NCI-H345 treated with DMSO at 0.1 percent for 48 hours (cell line): ENCODE data around the gene RET.

Experiments used
- DNase-seq: peaks from one replicate; lab custom pipeline; 2025; ENCODE audit not compliant: unreplicated experiment; lab: John Stamatoyannopoulos, UW

The RET gene

DNA sequence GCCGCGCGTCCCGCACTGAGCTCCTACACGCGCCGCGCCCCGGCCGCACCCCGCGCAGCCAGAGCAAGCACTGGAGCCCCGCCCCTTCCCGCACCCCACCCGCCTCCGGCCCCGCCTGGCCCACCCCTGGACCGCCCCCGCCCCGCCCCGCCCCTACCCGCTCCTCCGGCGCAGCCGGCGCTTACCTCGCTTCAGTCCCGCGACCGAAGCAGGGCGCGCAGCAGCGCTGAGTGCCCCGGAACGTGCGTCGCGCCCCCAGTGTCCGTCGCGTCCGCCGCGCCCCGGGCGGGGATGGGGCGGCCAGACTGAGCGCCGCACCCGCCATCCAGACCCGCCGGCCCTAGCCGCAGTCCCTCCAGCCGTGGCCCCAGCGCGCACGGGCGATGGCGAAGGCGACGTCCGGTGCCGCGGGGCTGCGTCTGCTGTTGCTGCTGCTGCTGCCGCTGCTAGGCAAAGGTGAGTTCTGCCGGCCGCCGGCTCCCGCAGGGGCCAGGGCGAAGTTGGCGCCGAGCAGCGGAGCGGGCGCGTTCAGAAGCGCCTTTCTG is at the start of gene RET:
Gene RET, plus strand, starts transcription at position 194 of the 545 bp plus-strand sequence. Its CDS starts 190 bp downstream, at position 384.
- no peak for DNase-seq

DNA sequence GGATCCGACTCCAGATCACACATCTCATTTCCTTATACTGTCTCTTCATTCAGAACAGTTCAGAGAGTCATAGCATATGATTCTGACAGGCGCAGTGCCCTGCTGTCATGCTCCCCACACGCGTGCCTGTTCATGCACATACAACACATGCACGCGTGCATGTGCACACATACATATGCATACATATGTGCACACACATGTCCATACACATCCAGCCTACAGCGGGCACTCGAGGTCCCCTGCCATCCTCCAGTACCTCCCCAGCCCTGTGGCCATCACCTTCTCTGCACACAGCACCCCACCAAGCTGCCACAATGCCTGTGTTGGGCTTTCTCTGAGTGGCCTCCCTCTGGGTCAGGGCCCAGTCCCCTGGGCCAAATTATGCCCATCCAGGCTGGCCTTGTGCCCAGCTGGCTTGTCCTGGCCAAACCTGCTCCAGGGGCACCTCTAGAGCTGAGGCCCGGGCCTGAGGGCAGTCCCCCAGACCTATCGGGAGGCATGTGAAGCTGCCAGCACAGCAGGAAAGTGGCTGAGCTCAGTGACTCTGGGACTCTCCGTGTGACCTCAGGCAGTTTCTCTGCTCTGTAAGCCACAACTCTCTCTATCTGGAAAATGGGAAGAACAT is 49.4 kb upstream of the RET start:
- no peak for DNase-seq

DNA sequence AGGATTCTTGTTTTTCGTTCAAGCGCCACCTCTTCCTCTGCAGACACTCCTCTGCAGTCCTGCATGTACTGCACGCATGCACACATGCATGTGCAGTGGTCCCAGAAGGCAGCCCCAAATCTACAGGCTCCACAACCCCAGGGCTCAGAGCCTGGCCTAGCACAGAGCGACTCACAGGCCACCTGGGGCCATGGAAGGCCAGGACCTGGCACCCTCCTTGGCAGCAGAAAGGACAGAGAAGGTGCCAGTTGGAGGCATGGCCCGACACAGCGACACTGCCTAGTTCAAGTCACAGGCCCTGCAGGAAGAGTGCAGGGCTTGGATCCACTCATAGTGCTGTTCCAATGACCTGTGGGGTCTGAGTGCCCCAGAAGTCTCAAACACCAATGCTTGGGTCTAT is 48.7 kb upstream of the RET start:
- no peak for DNase-seq

DNA sequence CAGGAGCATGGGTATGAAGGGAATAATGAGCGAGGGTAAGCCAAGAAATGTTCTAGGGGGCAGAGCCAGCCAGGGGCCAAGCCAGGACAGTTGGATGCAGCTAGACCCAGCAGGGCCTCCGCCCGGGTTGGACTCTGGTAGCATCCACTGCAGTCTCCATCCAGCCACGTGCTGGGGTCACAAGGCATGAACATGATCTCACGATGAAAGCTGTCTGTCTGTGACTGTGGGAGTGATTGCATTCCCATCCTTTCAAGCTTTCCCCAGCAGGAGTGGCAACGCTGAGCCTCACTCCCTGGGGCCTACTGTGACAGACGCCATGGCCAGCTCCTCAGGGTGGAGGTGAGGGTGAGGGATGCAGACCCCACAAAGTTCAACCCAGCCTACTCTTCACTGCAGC is 47.8 kb upstream of the RET start:
- DNase-seq: no peak

DNA sequence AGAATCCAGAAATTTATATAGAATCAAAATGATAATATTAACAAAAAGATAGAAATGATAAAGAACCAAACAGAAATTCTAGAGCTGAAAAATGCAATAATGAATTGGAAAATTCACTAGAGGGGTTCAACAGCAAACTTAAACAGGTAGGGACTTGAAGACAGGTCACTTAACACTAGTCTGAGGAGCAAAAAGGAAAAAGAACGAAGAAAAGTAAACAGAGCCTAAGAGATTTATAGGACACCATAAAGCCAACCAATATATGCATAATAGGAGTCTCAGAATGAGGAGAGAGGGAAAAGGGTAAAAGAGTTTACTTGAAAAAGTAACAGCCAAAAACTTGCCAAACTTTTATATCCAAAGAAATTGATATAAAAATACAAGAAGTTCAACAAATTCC is 44.3 kb upstream of the RET start:
- no peak for DNase-seq

DNA sequence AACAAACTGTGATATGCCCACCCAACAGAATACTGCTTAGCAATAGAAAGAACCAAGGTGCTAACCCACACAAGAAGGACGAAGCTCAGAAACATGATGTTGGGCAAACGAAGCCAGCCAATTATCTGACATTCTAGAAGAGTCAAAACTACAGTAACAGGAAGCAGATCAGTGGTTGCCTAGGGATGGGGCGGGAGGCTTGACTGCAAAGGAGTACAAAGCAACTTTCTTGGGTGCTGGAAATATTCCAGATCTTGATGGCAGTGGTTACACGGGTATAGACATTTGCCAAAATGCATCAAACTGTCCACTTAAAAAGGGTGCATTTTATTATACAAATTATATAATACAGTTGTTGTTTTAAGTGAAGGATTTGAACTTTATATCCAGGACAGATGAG is 41.1 kb upstream of the RET start:
- no peak for DNase-seq

DNA sequence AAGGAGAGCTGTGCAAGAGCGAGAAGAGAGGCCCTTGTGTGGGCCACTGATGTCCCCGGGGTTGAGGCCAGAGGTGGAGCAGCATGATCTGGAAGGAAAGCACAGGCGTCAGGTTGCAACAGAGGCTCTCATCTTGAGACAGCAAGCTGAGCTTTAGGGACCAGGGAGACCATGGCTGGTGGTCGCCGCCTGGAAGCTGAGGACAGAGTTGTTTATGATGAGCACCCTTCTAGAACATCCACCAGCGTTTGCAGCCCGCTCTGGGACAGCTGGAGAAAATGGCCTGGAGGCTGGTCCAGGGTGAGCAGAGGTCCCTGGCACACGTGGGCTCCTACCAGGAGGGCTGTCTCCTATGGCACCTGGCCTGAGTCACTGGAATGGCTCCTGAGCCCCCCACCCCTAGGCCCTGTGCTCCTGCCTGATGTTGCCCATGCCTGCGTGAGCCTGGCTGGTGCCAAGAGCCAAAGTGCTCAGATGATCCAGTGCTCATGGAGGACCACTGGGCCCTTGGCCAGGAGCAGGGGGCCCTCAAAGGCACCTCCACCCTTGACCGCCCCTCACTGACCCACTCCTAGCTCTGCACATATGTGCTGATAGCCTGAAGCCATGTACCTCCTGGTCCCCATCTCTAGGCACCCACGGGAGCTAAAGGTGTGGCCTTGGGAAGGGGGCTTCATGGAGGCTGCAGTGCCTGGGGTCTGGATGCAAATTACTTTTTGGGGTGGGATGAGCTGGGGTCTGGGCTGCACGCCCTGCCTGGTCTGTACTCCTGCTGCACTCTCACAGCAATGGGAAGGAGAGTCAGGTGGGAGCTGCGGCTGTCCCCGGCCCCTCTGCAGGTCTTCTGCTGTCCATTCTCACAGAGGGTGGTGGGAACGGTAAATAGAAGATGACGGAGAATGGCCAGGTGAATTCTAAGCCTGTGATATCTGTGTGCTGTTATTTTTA is 40.1 kb upstream of the RET start:
- DNase-seq: no peak

DNA sequence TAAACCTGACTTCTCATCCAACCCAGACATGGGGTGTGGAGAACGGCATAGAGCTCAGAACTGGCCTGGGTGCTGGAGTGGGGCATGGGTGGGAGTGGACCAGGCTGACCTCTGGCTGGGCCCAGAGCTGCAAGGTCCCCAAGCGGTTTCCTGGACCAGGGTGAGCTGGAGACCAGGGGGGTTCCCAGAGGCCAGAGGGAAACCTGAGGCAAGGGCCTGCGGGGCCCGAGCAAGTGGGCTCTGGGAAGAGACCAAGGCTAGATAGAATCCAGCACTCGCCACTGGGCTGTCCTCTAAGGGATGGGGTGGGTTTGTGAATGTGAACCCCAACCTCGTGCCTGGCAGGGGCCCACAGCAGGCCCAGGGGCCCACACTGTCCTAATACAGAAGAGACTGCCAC is 39.4 kb upstream of the RET start:
- no peak for DNase-seq

DNA sequence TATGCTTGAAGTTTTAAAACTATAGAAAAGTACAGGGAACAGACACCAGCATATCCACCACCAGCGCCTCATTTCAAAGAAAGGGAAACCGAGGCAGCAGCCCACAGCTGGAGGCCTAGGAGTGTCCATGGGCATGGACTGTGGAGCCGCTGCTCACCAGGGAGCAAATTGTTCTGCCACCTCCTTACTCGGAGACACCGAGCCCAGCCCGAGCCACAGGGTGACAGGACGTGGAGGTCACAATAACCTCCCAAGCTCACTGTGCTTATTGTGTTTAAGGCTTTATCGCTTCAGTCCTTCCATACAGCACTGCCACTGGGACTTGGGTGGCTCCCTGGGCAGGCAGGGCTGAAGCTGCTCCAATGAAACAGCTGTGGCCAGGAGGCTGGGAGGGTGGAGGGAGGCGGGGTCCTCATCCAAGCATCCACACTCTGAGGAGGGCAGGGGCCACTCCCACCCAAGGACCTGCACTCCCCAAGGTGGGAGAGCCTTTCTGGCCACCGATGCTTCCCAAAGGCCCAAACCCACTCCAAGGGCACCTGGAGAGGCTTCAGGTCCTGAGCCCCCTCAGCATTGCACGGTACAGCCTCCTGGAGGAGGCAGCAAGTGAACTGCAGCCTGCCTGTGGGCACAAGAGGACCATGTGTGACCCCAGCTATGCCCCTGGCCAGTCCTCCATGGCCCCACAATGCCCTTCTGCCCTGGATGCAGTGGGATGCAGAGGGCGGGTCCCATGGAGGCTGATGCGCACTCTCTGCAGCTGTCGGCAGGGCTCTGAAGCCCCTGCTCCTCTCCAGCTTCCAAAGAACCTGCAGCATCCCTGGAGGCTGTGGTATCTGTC is 38.7 kb upstream of the RET start:
- DNase-seq: no peak

DNA sequence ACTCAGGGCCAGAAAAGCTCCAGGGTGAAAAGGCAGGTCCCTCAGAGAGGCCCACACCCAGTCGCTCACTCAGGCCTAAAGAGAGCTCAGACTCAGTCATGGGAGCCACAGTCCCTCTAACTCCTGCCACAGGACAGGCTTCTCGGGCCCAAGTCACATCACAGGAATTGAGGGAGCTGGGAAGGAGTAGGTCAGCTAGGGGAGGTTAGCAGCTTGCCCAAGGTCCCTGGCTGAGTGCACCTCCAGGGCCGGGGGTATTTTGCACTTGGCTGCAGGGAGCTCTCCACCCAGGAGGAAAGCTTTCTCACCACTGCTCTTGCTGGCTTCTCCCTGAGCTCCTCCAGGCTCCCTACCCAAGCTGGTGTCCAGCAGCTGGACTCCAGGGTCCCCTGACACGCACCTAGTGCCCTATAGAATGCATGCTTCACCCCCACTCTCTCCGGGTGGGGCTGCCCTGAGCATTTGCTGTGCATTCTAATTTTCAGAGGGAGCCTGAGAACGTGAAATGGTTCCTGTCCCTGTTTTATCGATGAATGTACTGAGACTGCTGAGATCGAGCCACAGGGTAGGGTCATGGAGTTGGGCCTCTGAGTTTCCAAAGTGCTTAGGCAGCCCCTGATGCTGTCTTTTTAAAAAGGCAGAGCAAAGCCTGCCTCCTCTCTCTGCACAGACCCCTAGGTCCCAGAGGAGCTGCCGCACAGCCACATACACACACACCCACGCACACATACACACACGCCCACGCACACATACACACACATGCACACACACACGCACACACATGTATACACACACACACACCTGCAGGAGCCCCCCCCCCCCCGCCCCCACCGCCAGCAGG is 37.9 kb upstream of the RET start:
- DNase-seq: no peak

DNA sequence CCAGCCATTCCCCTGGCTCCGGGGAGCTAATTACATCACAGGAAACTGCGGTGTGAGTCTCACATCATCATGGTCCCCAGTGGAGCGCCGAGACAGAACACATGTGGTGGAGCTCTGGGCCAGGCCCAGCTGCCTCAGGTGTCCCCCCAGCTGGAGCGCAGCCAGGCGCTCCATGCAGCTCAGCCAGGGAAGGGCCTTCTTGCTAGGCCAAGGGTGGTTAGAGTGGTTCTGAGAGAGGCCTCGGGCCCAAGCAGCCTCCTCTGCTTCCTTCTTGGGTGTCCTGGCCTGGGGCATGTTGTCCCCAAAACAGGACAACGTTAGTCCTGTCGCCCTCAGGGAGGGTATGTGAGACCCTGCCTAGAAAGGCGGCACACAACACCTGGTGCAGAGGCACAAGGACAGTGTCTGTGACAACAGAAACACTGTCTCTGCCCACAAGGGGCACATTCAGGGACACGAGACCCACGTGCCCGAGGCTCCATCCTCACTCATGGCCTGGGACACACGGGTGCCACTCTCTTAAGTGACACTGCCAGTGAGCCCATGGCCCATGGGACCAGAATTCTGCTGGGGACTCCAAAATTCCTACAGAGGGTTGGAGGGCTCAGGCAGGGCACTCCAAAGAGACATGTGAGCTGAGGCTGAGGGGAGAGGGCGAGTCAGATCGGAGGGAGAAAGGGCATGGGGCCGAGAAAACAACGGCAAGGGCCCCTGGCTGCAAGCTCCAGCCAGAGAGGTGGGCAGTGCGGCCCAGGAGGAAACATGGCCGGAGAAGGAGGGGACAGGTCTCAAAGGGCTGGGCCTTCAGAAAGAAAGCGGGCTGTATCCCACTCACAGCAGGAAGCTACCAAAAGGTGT is 37.0 kb upstream of the RET start:
- DNase-seq: no peak

DNA sequence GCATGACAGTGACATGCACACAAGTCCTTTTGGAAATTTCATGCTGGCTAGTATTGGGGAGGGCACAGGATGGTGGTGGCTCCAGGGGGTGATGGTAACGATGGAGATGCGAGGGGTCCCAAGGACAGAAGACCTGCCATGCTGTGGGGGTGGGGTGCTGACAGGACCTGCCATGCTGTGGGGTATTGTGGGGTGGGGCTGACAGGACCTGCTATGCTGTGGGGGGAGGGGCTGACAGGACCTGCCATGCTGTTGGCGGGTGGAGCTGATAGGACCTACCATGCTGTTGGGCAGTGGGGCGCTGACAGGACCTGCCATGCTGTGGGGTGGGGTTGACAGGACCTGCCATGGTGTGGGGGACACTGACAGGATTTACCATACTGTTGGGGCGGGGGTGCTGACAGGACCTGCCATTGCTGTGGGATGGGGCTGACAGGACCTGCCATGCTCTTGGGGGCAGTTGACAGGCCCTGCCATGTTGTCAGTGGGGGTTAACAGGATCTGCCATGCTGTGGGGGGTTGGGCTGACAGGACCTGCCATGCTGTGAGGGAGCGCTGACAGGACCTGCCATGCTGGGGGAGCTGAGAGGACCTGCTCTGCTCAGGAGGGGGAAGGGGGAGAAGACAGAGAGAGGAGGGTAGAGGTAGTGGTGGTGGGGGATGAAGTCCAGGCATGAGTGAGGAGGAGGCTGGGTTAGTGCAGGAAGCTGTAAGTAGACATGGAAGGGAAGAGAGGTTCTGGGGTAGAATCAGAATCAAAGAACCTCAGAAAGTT is 36.2 kb upstream of the RET start:
- DNase-seq: no peak

DNA sequence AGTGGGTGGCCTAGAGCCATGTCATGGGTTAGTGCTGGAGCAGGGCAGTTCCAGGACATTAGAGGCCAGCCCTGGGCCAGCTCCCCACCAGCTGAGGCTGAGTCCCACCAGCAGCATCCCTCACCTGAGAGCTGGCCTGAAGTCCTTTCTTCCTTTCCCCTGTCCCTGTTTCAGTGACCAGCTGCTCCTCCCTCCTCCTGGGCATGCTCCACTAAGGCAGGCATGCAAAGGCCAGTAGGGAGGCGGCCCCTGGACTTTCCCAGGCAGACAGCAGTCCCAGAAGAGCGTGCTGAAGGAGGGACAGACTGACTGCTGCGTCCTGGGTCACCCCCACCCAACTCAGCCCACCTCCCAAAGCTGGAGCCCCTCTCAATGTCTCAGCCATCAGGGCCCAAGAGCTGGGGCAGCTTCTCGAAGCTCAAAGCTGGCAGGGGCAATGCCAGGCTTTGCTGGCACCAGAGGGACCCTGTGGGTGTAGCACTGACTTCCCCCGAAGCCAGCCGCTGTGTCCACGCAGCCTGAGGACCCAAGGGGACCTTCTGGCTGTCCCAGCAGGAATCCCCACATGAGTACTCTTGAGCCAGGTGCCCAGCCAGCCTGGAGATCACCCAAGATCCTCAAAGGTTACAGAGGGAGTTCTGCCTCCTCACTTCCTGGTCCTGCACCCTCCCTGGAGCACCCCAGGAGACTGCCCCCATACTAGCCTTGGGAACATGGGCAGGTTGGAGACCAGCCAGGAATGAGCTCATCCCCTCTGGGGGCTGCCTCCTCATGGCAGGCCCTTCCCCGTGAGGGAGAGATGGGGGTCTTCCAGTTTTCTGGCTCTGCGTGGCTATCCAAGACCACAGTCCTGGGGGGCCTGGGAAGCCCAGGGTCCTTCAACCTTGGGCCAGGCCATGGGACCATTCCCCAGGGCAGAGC is 35.2 kb upstream of the RET start:
- DNase-seq: no peak

DNA sequence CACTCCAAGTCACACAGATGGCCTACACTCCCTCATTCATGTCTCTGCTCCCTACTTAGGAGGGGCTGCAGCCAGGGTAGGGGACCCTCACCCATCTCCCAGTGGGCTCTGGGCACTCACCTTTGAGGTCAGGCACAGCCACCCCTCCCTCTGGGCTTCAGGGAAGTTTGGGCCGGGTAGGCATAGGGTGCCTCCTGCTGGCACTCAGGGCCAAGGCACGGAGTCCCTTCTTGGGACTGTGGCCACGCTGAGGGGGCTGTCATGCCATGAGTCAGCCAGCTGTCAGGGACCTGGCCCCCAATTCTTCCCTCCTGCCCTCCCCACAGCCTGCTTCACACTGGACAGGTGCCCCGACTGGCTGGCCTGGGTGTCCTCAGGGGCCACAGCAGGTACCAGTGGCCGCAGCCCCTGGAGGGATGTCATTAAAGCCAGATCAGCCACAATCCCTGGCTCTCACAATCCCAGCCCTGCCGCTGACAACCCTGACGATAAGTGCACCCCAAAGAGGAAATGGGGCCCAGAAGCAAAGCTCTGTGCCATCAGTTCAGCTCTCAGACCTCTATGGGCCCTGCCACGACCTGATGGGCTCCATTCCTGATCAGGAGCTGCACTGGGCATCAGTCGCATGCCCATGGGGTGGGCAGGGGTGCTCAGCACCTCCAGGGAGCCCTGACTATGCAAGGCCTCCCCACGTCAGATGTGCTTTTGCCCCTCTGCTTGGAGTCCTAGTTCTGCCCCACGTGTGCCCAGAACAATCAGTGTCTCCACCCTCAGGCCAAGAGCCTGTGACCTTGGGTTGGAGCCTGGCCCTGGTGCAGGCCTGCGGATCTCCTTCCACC is 34.1 kb upstream of the RET start:
- DNase-seq: no peak

DNA sequence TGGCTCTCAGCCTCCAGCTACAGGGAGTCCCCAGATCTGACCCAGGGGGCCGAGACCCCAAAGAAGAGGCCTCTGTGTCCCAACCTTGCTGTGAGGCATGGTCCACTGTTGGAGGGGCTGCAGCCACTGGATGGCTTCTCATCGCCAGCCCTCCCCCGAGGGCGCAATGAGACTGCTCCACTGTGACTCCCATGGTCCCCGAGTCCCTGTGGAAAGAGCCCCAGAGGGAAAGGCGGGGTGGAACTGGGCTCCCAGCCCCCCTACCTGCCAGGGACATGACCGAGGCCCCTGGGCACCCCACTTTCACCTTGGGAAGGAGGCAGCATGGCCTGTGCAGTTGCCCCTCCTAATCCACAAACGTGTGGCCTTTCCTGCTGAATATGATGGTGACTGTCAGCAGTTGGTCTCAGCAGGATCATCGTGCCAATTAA is 33.5 kb upstream of the RET start:
- no peak for DNase-seq

DNA sequence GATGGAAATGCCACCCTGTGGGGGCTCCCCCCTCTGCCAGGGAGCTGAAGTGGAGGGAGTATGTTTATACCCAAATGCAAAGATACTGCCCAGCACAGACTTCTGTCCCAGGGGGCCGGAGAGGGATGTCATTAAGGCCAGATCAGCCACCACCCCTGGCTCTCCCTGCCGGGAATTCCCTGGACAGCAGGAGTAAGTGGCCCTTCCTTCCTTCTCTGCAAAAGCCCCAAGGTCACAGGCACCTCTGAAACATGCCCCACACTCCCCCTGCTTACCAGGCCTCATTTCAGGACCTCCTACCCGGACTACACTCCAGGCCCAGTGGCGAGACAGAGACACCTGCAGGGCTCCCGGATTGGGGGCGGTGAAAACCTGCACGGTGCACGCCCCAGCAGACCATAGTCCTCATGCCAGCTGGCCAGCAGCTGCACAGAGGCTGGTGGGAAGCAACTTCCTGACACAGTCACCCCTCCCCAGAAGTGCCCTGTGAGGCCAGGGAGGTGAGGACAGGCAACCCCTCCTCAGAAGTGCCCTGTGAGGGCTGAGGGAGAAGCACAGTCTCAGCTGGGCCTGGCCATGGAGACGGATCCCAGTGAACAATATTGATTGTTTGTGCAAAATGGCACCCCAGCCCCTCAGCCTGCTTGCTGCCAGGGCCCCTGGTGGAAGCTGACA is 33.0 kb upstream of the RET start:
- DNase-seq: no peak
